ENCODE results near the gene LYRM9.

DNA sequence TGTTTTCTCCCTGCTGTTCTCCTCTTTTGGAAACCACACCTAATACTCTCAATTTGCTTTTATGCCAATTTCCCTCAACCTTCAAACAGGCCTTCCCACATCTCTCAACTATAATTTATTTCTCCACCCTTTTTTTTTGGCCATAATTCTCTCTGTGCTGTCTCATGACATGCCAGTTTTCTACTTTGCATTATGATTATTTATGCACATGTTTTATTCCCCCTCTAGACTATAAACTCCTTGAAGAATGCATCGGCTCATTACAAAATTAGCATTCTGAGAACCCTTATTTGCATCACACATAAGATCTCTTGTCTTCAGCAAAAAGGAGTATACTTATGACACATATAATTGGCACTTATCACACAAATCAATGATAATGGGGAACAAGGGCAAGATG is 10.9 kb upstream of the LYRM9 start:
- TF ChIP-seq POLR2A (IDR thresholded peaks at IDR 0.05; ENCODE audit: low read depth, low read length) (no peak), POLR2AphosphoS5 (IDR thresholded peaks at IDR 0.05; ENCODE audit: low read depth, low read length) (no peak), TAF1 (IDR thresholded peaks at IDR 0.05; ENCODE audit: borderline replicate concordance, low read depth, low read length) (no peak)
